ENCODE data around the gene LMAN2. TPM values are rescaled to one million over a fixed set of nuclear protein-coding genes. Genes with fewer than 3 reads are reported as not detected.
A peak's percentile ranks its signal among the peaks of the same experiment; 100 is the strongest.

The LMAN2 gene
- total RNA-seq, 1 donor from 2014 or later, result 75.6 TPM

GRCh38 chr5:177384134-177384533 lies 32.7 kb upstream of the LMAN2 start, which contains the start of gene SLC34A1:
Gene SLC34A1 (plus strand): TSS chr5:177384434. CDS start chr5:177385742, 1,308 bp downstream.
- TF ChIP-seq, protein P1, sequence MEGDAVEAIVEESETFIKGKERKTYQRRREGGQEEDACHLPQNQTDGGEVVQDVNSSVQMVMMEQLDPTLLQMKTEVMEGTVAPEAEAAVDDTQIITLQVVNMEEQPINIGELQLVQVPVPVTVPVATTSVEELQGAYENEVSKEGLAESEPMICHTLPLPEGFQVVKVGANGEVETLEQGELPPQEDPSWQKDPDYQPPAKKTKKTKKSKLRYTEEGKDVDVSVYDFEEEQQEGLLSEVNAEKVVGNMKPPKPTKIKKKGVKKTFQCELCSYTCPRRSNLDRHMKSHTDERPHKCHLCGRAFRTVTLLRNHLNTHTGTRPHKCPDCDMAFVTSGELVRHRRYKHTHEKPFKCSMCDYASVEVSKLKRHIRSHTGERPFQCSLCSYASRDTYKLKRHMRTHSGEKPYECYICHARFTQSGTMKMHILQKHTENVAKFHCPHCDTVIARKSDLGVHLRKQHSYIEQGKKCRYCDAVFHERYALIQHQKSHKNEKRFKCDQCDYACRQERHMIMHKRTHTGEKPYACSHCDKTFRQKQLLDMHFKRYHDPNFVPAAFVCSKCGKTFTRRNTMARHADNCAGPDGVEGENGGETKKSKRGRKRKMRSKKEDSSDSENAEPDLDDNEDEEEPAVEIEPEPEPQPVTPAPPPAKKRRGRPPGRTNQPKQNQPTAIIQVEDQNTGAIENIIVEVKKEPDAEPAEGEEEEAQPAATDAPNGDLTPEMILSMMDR (IDR thresholded peaks at IDR 0.05; ENCODE audit: partially characterized antibody, unreplicated experiment), result no peak
- Mint-ChIP-seq H3K4me1 (ENCODE audit: low read depth, unreplicated experiment) (no peaks in the 10 kb centered on the region), H3K27ac (ENCODE audit: unreplicated experiment) (no peak within 1 kb of the TSS), H3K36me3 (ENCODE audit: unreplicated experiment) (no peaks in the 10 kb centered on the region), H3K27me3 (ENCODE audit: unreplicated experiment) (peaks cover 9% of the 10 kb centered on the region), H3K4me3 (ENCODE audit: unreplicated experiment) (no peak within 1 kb of the TSS), H3K9me3 (ENCODE audit: unreplicated experiment) (peaks cover 10% of the 10 kb centered on the region)
- no peak for DNase-seq

GRCh38 chr5:177383181-177383580 lies 31.7 kb upstream of the LMAN2 start:
- Mint-ChIP-seq H3K36me3 (ENCODE audit: unreplicated experiment) (no peaks in the 10 kb centered on the region), H3K4me1 (ENCODE audit: low read depth, unreplicated experiment) (no peaks in the 10 kb centered on the region), H3K27me3 (ENCODE audit: unreplicated experiment) (peaks cover 5% of the 10 kb centered on the region), H3K27ac (ENCODE audit: unreplicated experiment) (no peak overlapping the region), H3K4me3 (ENCODE audit: unreplicated experiment) (no peak overlapping the region), H3K9me3 (ENCODE audit: unreplicated experiment) (peaks cover 10% of the 10 kb centered on the region)
- TF ChIP-seq, protein P1 (IDR thresholded peaks at IDR 0.05; ENCODE audit: partially characterized antibody, unreplicated experiment), result no peak
- no peak for DNase-seq

- peaks cover 5% of the 10 kb centered on the region for H3K27me3 Mint-ChIP-seq (ENCODE audit: unreplicated experiment)
- H3K4me3 Mint-ChIP-seq (ENCODE audit: unreplicated experiment), result peak overlapping the region; percentile 20
- TF ChIP-seq, protein P1 (IDR thresholded peaks at IDR 0.05; ENCODE audit: partially characterized antibody, unreplicated experiment), result no peak
- no peak overlapping the region for H3K27ac Mint-ChIP-seq (ENCODE audit: unreplicated experiment)
- no peak for DNase-seq
- H3K36me3 Mint-ChIP-seq (ENCODE audit: unreplicated experiment), result no peaks in the 10 kb centered on the region
- H3K4me1 Mint-ChIP-seq (ENCODE audit: low read depth, unreplicated experiment), result no peaks in the 10 kb centered on the region
- H3K9me3 Mint-ChIP-seq (ENCODE audit: unreplicated experiment), result peaks cover 8% of the 10 kb centered on the region
Observed at GRCh38 chr5:177382423-177383029, 31.1 kb upstream of the LMAN2 start.

DNA sequence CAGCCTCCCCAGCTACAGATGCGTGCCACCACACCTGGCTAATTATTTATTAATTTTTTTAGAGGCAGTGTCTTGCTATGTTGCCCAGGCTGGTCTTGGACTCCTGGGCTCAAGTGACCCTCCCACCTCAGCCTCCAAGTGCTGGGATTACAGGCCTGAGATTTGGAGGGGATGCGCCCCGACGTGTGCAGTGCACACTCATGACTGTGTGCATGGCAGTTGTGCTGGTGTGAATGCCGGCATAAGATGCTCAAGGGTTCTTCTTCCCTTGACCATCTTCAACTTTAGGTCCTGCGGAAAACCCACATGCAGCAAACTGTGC lies 29.3 kb upstream of the LMAN2 start:
- TF ChIP-seq, protein P1 (IDR thresholded peaks at IDR 0.05; ENCODE audit: partially characterized antibody, unreplicated experiment), result no peak
- H3K36me3 Mint-ChIP-seq (ENCODE audit: unreplicated experiment), result no peaks in the 10 kb centered on the region
- no peaks in the 10 kb centered on the region for H3K4me1 Mint-ChIP-seq (ENCODE audit: low read depth, unreplicated experiment)

More for the DNA sequence above, 29.3 kb upstream of the LMAN2 start:
- Mint-ChIP-seq H3K27ac (ENCODE audit: unreplicated experiment) (no peak overlapping the region), H3K9me3 (ENCODE audit: unreplicated experiment) (peaks cover 5% of the 10 kb centered on the region), H3K4me3 (ENCODE audit: unreplicated experiment) (no peak overlapping the region), H3K27me3 (ENCODE audit: unreplicated experiment) (peaks cover 5% of the 10 kb centered on the region)
- no peak for DNase-seq
